Measurements from ENCODE around the gene SPATS2L.

DNA sequence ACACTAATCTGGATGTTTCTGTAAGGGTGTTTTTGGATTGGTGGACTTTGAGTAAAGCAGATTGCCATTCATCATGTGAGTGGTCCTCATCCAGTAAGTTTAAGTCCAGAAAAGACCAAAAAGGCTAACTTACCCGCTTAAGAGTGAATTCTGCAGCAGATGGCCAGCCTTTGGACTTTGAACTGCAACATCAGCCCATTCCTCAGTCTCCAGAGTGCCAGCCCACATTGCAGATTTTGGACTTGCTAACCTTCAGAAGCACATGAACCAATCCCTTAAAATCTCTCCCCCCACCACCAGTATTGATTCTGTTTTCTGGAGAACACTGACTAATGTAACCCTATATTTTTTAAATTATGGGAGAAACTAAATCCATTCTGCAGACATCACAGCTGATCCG is 30.0 kb upstream of the SPATS2L start:
- no peak for TF ChIP-seq CTCF (IDR thresholded peaks at IDR 0.05; ENCODE audit: poor library complexity)
- no peak for TF ChIP-seq EZH2 (IDR thresholded peaks at IDR 0.05; ENCODE audit: borderline replicate concordance)
